Prostate gland (tissue), 2 donors: ENCODE results near the gene FAM186B.

Source experiments
- CTCF ChIP-seq, 4 experiments: fragments of 200-600 bp in 2 of 4; fragments of 450-650 bp in 2 of 4; sonication (generic) in 2 of 4; IDR thresholded peaks; 1 replicate in 3 of 4; 2 replicates in 1 of 4; pipeline ENCODE4 v1.5.1; 2016 to 2019; ENCODE audit warnings: antibody characterized with exemption in 4 of 4, mild to moderate bottlenecking in 2 of 4, moderate library complexity in 2 of 4
- POLR2A ChIP-seq: fragments of 450-650 bp; IDR thresholded peaks from one replicate; pipeline ENCODE4 v1.6.1; 2016; ENCODE audit warnings: antibody characterized with exemption, mild to moderate bottlenecking
- POLR2AphosphoS5 ChIP-seq: sonication (generic); formaldehyde crosslinking; IDR thresholded peaks from one replicate; pipeline ENCODE4 v1.6.1; 2017; ENCODE audit warnings: antibody characterized with exemption

GRCh38 chr12:49538510-49539403, 66.7 kb downstream of the FAM186B start, which contains the start of gene KCNH3:
- TF ChIP-seq CTCF (IDR thresholded peaks at IDR 0.05) (no peak), POLR2A (no peak), POLR2AphosphoS5 (no peak)
